WERI-Rb-1 (cell line): ENCODE data around the gene NHS.

ENCODE experiments used
- DNase-seq: peaks from one replicate; pipeline ENCODE4 v3.0.0-alpha.2; 2020
- H3K27ac ChIP-seq: fragments of 250-450 bp; sonication (Bioruptor Pico); 2 replicates; pipeline ENCODE4 v1.5.1; 2020; ENCODE audit warnings: mild to moderate bottlenecking, moderate library complexity
- H3K27me3 ChIP-seq: fragments of 250-450 bp; sonication (Bioruptor Pico); 2 replicates; pipeline ENCODE4 v1.5.1; 2021; ENCODE audit warnings: mild to moderate bottlenecking, low read depth, moderate library complexity; ENCODE audit not compliant: insufficient read depth, severe bottlenecking
- H3K36me3 ChIP-seq: fragments of 250-450 bp; sonication (Bioruptor Pico); 2 replicates; pipeline ENCODE4 v1.5.1; 2020; ENCODE audit warnings: mild to moderate bottlenecking, moderate library complexity
- H3K4me3 ChIP-seq: 2 replicates; pipeline ENCODE4 v1.5.1; 2011; ENCODE audit warnings: low read depth, mild to moderate bottlenecking, control low read depth, low read length
- H3K9me3 ChIP-seq: fragments of 250-450 bp; sonication (Bioruptor Pico); 2 replicates; pipeline ENCODE4 v1.5.1; 2021; ENCODE audit warnings: mild to moderate bottlenecking, moderate library complexity; ENCODE audit not compliant: severe bottlenecking
- CTCF ChIP-seq: IDR thresholded peaks from 2 replicates; pipeline ENCODE4 v1.5.1; 2011; ENCODE audit warnings: low read depth, mild to moderate bottlenecking, control low read depth, inconsistent platforms, low read length

Gene NHS

DNA sequence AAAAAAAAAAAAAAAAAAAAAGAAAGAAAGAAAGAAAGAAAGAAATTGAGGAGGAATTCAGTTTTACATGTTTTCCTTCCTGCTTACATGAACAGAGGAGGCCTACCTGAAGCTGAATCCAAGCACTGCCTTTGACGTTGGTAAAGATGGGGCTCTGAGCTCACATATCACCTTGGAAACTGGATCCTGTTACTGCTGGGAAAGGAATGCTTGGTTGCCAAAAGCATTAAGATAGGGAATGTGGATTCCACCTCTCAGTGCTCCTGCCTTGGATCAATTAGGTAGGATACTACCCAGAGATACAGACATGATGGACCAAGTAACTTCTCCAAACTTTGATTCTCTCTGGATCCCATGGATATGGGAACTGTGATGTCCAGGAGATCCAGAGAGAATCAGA is 50.6 kb downstream of the NHS start:
- H3K4me3 ChIP-seq: no peak overlapping the region
- TF ChIP-seq CTCF: no peak
- no peak for DNase-seq

GRCh38 chrX:17431171-17431570 is 56.2 kb downstream of the NHS start:
- peaks cover 41% of the 10 kb centered on the region for H3K27me3 ChIP-seq
- H3K9me3 ChIP-seq: no peaks in the 10 kb centered on the region
- H3K4me3 ChIP-seq: no peak overlapping the region
- TF ChIP-seq CTCF: no peak
- H3K27ac ChIP-seq: no peak overlapping the region
- no peaks in the 10 kb centered on the region for H3K36me3 ChIP-seq
- no peak for DNase-seq

More for the DNA sequence above, 50.6 kb downstream of the NHS start:
- Histone ChIP-seq H3K27ac (no peak overlapping the region), H3K36me3 (no peaks in the 10 kb centered on the region), H3K9me3 (no peaks in the 10 kb centered on the region), H3K27me3 (peaks cover 21% of the 10 kb centered on the region)

- no peaks in the 10 kb centered on the region for H3K36me3 ChIP-seq
- H3K27me3 ChIP-seq: peaks cover 31% of the 10 kb centered on the region
- no peak overlapping the region for H3K27ac ChIP-seq
- no peak for TF ChIP-seq CTCF
- H3K4me3 ChIP-seq: no peak overlapping the region
- no peaks in the 10 kb centered on the region for H3K9me3 ChIP-seq
- DNase-seq: no peak
Measured at GRCh38 chrX:17432158-17432557, 57.2 kb downstream of the NHS start.

GRCh38 chrX:17433965-17434364 is 59.0 kb downstream of the NHS start:
- no peak for DNase-seq
- H3K27ac ChIP-seq: no peak overlapping the region
- no peak overlapping the region for H3K4me3 ChIP-seq
- H3K27me3 ChIP-seq: peaks cover 36% of the 10 kb centered on the region
- H3K36me3 ChIP-seq: no peaks in the 10 kb centered on the region
- TF ChIP-seq CTCF: no peak
- no peaks in the 10 kb centered on the region for H3K9me3 ChIP-seq

DNA sequence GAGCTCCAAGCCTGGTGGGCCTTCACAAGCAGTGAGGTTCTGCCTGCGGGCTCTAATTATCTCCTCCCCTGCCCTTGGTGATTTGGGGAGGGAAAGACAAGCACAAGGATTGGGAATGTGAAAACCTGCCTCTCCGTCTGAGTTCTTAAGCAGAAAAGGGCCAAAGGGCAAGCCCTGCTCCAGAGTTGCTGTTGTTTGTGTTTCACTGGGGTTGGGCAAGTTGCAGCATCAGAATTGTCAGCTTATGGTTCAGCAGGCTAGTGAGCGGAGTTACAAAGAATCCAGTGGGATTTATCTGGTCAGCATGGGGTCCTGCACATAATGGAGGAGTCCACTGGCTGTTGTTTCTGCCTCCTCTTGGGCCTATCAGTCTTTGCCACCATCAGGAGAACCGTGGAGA is 60.5 kb downstream of the NHS start:
- no peak overlapping the region for H3K4me3 ChIP-seq
- no peak overlapping the region for H3K27ac ChIP-seq
- H3K36me3 ChIP-seq: no peaks in the 10 kb centered on the region
- H3K9me3 ChIP-seq: no peaks in the 10 kb centered on the region
- DNase-seq: no peak
- peaks cover 36% of the 10 kb centered on the region for H3K27me3 ChIP-seq
- no peak for TF ChIP-seq CTCF

GRCh38 chrX:17438221-17438620 is 63.2 kb downstream of the NHS start:
- Histone ChIP-seq H3K9me3 (no peaks in the 10 kb centered on the region), H3K36me3 (no peaks in the 10 kb centered on the region), H3K27ac (no peak overlapping the region), H3K27me3 (peaks cover 32% of the 10 kb centered on the region), H3K4me3 (no peak overlapping the region)
- DNase-seq: no peak
- TF ChIP-seq CTCF: no peak
